NB4 (cell line): Measurements from ENCODE around the gene HADH.
"Not testable (repeated sequence)": the region's sequence is repeated elsewhere in the genome, so short reads cannot be mapped to it uniquely, and the experiment has no call there.

Experiments used
- DNase-seq: peaks from one replicate; pipeline ENCODE4 v3.0.0; 2010; ENCODE audit warnings: low read depth
- H3K4me3 ChIP-seq: one replicate; pipeline ENCODE4 v1.5.1; 2011; ENCODE audit warnings: mild to moderate bottlenecking, low read depth, low read length, moderate library complexity
- CTCF ChIP-seq: IDR thresholded peaks from one replicate; pipeline ENCODE4 v1.5.1; 2012; ENCODE audit warnings: low read depth, low read length
- MAX ChIP-seq: IDR thresholded peaks from 2 replicates; pipeline ENCODE4 v1.6.1; 2011; ENCODE audit warnings: low read depth, low read length
- MYC ChIP-seq: IDR thresholded peaks from 2 replicates; pipeline ENCODE4 v1.6.1; 2011; ENCODE audit warnings: low read depth, low read length
- POLR2A ChIP-seq: IDR thresholded peaks from 2 replicates; pipeline ENCODE4 v1.6.1; 2011; ENCODE audit warnings: mild to moderate bottlenecking; ENCODE audit not compliant: insufficient read length; ENCODE audit errors: extremely low read depth

The HADH gene

GRCh38 chr4:108048997-108049396 lies 59.3 kb downstream of the HADH start:
- DNase-seq, result no peak
- no peak overlapping the region for H3K4me3 ChIP-seq
- TF ChIP-seq POLR2A, result no peak
- no peak for TF ChIP-seq MAX
- TF ChIP-seq CTCF, result no peak
- TF ChIP-seq MYC, result no peak

GRCh38 chr4:108049406-108049805 lies 59.7 kb downstream of the HADH start:
- no peak overlapping the region for H3K4me3 ChIP-seq
- DNase-seq, result no peak
- no peak for TF ChIP-seq POLR2A
- no peak for TF ChIP-seq CTCF
- no peak for TF ChIP-seq MAX

GRCh38 chr4:108050166-108051111 lies 60.8 kb downstream of the HADH start:
- DNase-seq, H3K4me3 ChIP-seq: not testable (repeated sequence)

GRCh38 chr4:108051343-108051742 lies 61.7 kb downstream of the HADH start:
- no peak for DNase-seq
- TF ChIP-seq MYC (no peak), POLR2A (no peak), MAX (no peak), CTCF (no peak)
- no peak overlapping the region for H3K4me3 ChIP-seq

- no peak for DNase-seq
- H3K4me3 ChIP-seq, result no peak overlapping the region
- TF ChIP-seq MYC, result no peak
- TF ChIP-seq POLR2A, result no peak
- no peak for TF ChIP-seq MAX
- no peak for TF ChIP-seq CTCF
These were observed 63.0 kb downstream of the HADH start for GRCh38 chr4:108052558-108053120.

- no peak for TF ChIP-seq CTCF
- TF ChIP-seq MAX, result no peak
- TF ChIP-seq MYC, result no peak
- TF ChIP-seq POLR2A, result no peak
- no peak overlapping the region for H3K4me3 ChIP-seq
- no peak for DNase-seq
These were observed 63.6 kb downstream of the HADH start for GRCh38 chr4:108053251-108053711.
